Left ventricle myocardium superior (tissue), 1 donor: Measurements from ENCODE around the gene TIGAR. TPM values are rescaled to one million over a fixed set of nuclear protein-coding genes. Genes with fewer than 3 reads are reported as not detected.

Experiments
- total RNA-seq: library from RNA; stranded (reverse); fragmentation: NEBNext Ultra II Directional; extraction: Animal tissue kit (Norgen Biotek cat#: 25700); gene quantifications from one replicate; pipeline ENCODE4 v1.2.1, GENCODE V29; 2021
- donor health status: DM: no; HTN: yes; CAD: no; lungs with severe emphysema.

Gene TIGAR
- total RNA-seq, 1 donor from 2014 or later, result 14.4 TPM

Other genes with a start within 250 kb of the TIGAR start
- gene CCND2, start 47.5 kb upstream of the TIGAR start, total RNA-seq, result 281 TPM
- not detected for gene FGF23, start 58.5 kb downstream of the TIGAR start, total RNA-seq
- gene FGF6, start 124.6 kb downstream of the TIGAR start, total RNA-seq, result not detected
- gene RAD51AP1, start 217.7 kb downstream of the TIGAR start, total RNA-seq, result 1.2 TPM
- 26.6 TPM for gene DYRK4, start 241.0 kb downstream of the TIGAR start, total RNA-seq